T-helper 2 cell (primary cell): ENCODE results near the gene FOXD4L6.
"Not testable (repeated sequence)": the region's sequence is repeated elsewhere in the genome, so short reads cannot be mapped to it uniquely, and the experiment has no call there.

ENCODE experiments used
- DNase-seq, 5 experiments: peaks; one replicate each; pipeline versions ENCODE4 v3.0.0 to v3.0.0-alpha.2; 2012 to 2022

FOXD4L6 gene

DNA sequence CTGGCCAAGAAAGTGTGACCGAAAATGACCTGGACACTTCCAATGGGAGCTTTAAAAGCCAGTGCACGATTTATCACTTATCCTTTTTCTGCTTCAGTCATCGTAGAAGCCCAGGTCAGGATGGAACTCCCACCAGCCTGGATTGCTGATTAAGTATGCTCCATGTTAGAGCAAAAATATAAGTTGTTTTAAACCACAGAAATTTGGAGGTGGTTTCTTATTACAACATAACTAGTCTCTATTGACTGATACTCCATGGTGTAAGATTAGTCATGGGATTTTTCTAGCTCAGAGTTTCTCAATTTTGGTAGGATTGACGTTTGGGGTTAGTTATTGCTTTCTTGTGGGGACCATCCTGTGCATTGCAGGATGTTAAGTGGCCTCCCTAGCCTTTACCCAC lies 29.7 kb downstream of the FOXD4L6 start:
- not testable (repeated sequence) for DNase-seq

DNA sequence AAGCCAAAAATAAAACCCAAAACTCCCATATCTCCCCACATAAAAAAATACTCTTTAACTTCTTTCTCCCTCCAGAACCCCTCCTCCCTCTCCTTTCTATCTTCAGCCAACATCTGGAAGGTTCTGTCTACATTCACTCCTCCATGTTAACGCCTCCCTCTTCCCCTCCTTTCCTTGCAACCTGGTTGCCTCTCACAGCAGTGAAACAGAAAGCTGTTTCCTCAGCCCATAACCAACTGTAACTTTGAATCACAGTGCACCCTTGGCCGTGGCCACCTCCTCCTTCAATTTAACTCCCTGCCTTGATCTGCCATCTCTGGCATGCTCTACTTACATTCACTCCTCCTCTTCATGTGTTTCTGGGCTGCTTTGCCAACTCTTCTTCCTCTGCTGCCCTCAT lies 33.4 kb downstream of the FOXD4L6 start:
- DNase-seq, result not testable (repeated sequence)

GRCh38 chr9:41094010-41094773 lies 34.3 kb downstream of the FOXD4L6 start:
- not testable (repeated sequence) for DNase-seq

GRCh38 chr9:41090922-41091321 lies 37.6 kb downstream of the FOXD4L6 start:
- DNase-seq, result not testable (repeated sequence)

DNA sequence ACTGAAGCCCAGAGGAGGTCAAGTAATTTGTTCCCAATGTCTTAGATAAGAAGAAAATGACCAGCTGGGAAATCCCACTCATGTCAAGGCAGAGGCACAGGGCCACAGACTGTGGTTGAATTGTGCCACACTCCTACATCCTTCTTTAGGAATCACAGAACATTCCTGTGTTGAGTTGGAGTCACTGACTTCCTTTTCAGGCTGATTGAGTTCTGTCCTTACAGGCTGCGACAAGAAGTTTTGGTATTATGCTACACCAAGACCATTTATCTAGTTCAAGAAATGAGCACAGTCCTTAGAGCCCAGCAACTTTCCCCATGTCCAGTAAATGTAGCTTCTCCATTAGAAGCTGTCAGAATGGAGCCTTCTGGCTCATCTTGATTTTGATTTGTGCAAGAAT lies 38.1 kb downstream of the FOXD4L6 start:
- DNase-seq, result not testable (repeated sequence)

DNA sequence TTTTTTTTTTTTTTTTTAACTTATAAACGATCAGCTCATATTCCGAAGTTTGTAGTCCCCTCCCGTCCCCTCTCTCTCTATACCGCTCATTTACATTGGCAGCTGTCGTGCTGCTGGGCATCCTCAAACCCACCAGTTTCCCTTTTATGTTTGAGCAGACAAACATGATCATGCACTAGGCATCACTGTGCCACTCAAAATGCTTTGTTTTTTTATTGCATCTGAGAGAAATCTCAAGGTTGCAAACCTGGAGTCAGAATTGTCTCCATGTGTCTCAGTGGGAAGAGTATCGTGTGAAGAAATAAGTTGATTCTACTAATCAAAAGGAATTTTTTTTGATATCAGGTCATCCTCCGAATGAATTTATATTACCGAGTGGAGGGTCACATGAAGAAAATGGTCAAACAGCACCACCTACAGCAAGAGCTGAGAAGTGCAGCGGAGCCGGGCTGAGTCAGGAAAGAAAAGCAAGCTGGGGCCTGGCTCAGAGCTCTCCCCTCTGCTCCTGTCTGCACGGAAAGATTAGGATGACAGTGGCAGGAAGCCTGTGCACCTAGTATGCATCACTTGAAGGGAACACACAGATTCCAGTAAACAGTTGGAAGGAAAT lies 39.9 kb downstream of the FOXD4L6 start:
- DNase-seq, result not testable (repeated sequence)

GRCh38 chr9:41087929-41088328 lies 40.6 kb downstream of the FOXD4L6 start:
- not testable (repeated sequence) for DNase-seq

- DNase-seq, result not testable (repeated sequence)
Observed at GRCh38 chr9:41087157-41087780, 41.2 kb downstream of the FOXD4L6 start.

- not testable (repeated sequence) for DNase-seq
Observed at GRCh38 chr9:41086685-41087084, 41.8 kb downstream of the FOXD4L6 start.

GRCh38 chr9:41086215-41086614 lies 42.3 kb downstream of the FOXD4L6 start:
- not testable (repeated sequence) for DNase-seq

DNA sequence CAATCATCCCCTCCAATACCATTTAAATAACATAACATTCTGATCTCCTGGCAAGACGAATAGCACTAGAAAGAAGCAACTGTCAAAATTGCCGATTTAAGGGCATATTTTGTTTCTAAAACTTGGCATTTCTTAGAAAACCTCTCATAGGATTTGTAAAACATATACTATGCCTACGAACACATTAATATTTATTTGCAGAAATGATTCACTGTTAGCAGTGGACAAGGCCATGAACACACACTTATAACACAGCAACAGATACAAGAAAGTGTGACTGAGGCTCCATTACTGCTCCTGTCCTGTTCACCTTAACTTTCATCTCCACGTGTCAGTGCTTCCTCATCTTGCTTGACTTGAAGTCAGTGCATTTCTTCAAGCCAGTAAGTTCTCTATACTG lies 46.1 kb downstream of the FOXD4L6 start:
- not testable (repeated sequence) for DNase-seq

- not testable (repeated sequence) for DNase-seq
Observed at GRCh38 chr9:41079464-41079863, 49.0 kb downstream of the FOXD4L6 start.

- not testable (repeated sequence) for DNase-seq
Observed at GRCh38 chr9:41077586-41077985, 50.9 kb downstream of the FOXD4L6 start.
